Putamen (tissue), 1 donor: ENCODE results near the gene ATG9B.
"Not testable (repeated sequence)": the region's sequence is repeated elsewhere in the genome, so short reads cannot be mapped to it uniquely, and the experiment has no call there.

ENCODE experiments used
- DNase-seq: peaks from one replicate; pipeline ENCODE4 v3.0.0-alpha.2; 2016; ENCODE audit warnings: low spot score

The ATG9B gene

GRCh38 chr7:151038951-151039849 lies 14.9 kb upstream of the ATG9B start:
- DNase-seq: no peak

DNA sequence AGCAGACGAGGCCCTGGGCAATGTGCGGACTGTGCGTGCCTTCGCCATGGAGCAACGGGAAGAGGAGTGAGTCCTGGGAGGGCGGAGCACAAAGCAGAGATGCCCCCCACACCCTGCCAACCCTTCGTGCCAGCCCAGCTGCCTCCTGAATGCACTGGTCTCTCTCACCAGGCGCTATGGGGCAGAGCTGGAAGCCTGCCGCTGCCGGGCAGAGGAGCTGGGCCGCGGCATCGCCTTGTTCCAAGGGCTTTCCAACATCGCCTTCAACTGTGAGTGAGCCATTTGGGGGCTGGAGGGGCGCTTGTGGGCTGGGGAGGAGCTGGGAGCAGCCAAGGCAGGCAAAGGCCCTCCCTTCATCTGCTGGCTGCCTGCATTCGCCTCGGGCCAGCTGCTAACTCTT lies 11.6 kb upstream of the ATG9B start:
- DNase-seq: no peak

DNA sequence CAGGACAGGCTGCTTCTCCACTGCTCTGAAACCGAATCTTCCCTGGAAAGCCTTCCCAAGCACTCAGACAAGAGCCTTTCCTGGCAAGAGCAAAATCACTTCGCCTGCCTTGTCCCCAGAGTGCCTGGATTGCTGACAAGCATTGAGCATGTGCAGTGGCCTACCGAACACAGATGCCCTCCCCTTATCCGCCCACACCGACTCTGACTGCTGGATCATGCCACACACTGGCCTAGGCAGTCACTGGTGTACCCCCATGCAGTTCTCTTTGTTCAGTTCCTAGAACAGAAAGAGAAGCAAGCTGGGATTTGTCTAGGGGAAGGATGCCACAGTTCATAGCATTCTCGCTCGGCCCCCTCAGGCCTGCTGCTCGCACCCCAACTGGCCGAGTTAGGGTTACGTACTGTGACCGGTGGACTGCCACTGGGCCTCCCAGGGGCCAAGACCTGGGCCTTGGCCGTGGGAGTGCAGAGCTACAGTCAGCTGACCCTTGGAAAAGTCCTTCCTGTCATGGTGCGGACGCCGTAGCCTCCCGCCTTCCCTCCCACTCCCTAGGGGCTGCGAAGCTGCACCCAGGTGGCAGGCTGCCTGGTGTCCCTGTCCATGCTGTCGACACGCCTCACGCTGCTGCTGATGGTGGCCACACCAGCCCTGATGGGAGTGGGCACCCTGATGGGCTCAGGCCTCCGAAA lies 10.9 kb upstream of the ATG9B start:
- DNase-seq: peak; percentile 56

- no peak for DNase-seq
Observed at GRCh38 chr7:151034312-151035025, 10.2 kb upstream of the ATG9B start.

DNA sequence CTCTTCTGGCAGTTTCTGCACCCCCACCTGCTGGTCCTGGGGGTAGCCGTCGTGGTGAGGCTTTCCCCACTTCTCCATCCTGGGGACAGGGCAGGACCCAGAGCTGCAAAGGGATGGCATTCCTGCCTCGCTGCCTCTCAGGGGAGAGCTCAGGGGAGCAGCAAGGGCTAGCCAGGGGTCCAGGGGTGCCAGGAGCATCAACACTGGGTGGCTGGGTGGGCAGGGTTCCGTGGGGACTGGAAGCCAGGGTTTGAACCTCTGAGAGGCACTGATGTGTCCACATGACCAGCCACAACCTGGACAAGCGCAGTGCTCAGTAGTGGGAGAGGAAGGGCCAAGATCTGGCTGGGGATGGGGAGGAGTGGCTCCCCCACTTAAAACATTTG lies 9.6 kb upstream of the ATG9B start:
- DNase-seq: no peak

GRCh38 chr7:151032936-151033863 lies 8.9 kb upstream of the ATG9B start:
- DNase-seq: no peak

DNA sequence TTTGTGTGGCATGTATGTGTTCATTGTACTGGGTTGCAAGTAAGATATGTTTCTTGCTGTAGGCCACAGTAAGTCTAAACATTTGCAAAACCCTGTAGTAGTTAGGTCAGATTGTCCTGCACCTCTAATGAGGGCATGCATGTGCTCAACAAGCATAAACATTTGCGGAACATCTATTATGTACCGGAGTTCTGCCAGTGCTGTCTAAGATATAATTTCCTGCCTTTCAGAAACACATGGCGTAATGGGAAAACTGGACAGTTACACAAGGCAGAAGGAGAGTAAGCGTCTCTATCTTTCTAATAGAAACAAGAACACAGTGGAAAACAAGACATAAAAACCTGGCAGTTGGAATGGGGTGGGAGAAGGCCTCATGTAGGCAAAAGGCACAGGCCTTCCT lies 6.7 kb upstream of the ATG9B start:
- no peak for DNase-seq

- DNase-seq: no peak
Observed at GRCh38 chr7:151028948-151029501, 4.7 kb upstream of the ATG9B start.

DNA sequence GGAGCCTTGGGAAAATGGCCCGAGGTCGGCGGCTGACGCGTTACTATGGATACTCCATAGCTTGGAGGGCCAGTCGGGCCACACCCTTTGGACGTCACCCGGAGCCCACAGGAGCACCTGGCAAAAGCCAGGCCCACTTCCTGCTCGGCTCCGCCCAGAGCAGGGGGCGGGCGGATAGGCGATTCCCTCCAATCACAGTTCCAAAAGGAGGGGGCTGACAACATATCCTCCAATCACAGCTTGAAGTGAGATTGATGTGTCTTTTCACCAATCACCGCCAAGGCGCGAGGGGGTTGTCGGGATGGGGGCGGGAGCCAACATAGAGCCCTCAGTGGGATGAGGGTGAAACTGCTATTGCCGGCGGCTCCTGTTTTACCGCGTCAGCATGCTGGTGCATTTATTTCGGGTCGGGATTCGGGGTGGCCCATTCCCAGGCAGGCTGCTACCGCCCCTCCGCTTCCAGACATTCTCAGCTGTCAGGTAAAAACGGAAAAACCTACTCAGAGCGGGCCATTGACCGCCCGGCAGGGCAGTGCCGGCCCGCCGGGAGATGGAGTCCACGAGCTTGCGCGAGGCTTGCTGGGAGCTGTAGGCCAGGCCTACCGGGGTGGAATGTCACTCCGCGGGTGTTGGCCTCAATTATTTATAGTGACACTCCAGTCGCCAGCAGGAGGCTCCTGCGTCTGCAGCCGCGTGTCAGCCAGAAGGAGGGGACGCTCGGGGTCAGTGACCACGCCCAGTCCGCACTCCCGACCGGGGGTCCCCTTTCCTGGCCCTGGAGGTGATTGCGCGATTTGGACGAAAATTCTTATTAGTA lies 4.0 kb upstream of the ATG9B start, which contains the start of gene ABCB8:
Gene ABCB8, plus strand, starts transcription at position 320 of the 817 bp plus-strand sequence. Its CDS starts 66 bp downstream, at position 386.
- DNase-seq: peak; percentile 99

GRCh38 chr7:151027728-151028130 lies 3.4 kb upstream of the ATG9B start:
- DNase-seq: not testable (repeated sequence)

- DNase-seq: not testable (repeated sequence)
Observed at GRCh38 chr7:151026771-151027727, 2.8 kb upstream of the ATG9B start.

GRCh38 chr7:151025924-151026671 lies 1.8 kb upstream of the ATG9B start:
- no peak for DNase-seq

- no peak for DNase-seq
Observed at GRCh38 chr7:151023232-151023631, 1.1 kb downstream of the ATG9B start.

DNA sequence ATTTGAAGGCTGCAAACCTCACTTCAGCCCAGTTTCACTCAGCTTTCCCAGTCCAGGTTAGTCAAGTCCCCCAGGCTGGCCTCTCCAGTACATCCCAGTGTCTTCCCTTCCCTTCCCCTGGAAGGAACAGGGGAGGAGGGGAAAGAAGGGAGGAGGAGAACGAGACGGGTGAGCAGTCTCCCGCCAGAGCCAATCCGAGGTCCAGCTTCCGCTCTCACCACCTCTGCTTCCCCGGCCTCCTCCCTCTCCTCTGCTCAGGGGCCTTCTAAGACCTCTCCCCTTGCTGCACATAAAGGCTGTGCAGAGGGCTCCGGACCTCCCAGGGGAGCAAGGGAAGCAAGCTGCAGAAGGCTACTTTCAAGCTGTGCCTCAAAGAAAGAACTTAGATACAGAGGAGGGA lies 4.1 kb downstream of the ATG9B start:
- no peak for DNase-seq

DNA sequence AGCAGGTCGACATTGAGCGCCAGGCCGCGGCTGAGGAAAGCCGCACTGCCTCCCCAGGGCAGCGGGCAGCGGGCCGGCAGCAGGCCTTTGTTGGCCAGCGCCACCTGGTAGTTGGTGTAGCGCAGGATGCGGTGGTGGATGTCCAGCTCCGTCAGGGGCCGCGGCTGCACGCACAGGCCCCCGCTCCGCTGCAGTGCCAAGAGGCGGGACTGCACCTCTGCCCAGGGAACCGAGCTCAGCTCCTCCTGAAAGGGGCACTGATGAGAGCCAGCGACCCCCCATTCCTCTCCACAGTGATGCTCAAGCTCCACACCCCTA lies 5.2 kb downstream of the ATG9B start:
- no peak for DNase-seq

DNA sequence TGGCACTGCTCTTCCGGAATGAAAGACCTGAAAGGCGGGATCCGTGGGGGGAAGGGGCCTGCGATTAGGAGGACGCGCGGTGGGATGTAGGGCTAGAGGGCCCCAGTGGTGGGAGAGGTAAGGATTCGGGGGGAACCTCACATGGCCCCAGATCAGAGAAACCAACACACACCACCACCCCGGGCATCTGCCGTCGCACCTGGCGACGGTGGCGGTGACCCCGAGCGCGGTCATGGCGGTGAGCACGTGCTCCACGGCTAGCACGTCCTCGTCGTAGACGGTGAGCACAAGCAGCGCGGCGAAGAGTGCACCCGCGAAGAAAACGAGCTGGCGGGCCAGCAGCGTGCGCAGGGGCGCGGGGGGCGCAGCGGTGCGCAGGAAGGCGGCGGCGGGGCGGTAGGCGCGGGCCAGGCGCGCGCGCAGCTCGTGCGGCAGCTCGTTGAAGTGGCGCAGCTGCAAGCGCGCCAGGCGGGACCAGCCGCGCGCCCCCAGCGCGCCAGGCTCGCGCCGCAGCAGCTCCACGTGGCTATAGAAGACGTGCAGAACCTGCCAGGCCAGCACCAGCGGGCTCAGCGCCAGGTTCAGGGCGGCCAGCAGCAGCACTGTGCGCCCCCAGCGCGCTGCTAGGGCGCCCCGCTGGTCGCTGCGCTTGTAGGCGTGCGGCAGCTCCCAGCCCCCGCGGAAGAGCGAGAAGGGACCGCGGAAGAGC lies 5.7 kb downstream of the ATG9B start:
- DNase-seq: no peak

- DNase-seq: no peak
Observed at GRCh38 chr7:151017953-151018420, 6.3 kb downstream of the ATG9B start.
